Stimulated activated CD4-positive, alpha-beta T cell treated with anti-CD3 and anti-CD28 coated beads, Interleukin-4, amount 100 ng/mL, for 1 hour (primary cell): ENCODE measurements around the gene HOXB5.
A peak's percentile ranks its signal among the peaks of the same experiment; 100 is the strongest.

ENCODE experiments used
- DNase-seq: peaks from one replicate; pipeline ENCODE4 v3.0.0-alpha.2; 2020

Gene HOXB5

DNA sequence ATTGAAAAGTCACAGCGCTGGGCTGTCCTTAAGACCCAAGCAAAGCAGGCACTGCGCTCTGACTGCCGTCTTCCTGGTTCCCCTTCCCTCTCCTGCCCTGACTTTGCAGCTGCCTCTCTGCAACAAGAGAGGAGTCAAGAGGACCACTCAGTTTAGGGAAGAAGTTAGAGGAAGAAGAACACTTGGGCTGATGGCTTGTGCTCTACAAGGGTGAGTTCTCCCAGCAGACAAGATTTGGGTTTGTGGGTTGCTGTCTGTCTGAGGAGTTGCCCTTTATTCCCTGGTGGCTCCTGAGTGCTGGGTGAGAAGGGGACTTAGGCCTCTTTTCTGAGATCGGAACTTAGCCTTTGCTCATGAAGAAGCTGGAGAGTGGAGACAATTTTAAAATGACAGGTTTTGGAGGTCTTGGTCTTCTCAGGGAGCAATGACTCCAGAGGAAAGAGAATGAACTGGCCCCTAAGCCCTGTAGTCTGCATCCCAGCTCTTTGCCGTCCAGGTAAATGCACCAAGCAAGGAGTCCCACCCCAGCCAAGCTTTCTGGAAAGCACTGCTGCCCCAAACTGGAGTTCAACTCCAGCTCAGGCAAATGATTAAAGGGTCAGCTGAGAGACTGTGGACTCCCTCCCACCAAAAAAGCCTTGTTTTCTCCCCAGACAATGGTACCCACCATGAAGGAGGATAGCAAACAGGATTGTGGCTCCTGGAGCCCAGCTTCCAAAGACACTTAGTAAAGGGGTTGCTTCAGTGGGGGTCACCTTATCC lies 35.3 kb upstream of the HOXB5 start:
- no peak for DNase-seq

GRCh38 chr17:48627623-48628521 lies 34.3 kb upstream of the HOXB5 start:
- DNase-seq, result no peak

DNA sequence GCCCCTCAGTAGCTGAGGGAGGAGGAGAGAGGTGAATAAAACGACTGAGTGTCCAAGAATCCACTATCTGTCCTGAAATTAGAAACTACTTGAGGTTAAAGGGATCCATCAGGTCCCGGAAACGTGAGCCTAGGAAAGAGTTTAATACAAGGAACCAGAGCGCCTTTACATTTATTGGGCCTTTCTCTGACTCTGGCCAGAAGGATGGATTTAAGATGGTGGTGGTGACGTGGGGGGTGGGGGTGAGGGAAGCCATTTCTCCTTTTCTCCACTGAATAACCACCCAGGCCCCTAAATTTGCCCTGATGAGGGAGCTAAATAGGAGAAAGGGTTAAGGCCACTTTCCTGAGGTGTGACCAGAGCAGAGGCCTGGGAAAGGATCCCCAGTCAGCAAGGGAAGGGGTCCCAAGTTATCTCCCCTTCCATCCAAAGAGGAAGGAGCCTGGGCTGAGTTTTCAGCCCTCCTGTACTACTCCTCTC lies 33.6 kb upstream of the HOXB5 start:
- no peak for DNase-seq

DNA sequence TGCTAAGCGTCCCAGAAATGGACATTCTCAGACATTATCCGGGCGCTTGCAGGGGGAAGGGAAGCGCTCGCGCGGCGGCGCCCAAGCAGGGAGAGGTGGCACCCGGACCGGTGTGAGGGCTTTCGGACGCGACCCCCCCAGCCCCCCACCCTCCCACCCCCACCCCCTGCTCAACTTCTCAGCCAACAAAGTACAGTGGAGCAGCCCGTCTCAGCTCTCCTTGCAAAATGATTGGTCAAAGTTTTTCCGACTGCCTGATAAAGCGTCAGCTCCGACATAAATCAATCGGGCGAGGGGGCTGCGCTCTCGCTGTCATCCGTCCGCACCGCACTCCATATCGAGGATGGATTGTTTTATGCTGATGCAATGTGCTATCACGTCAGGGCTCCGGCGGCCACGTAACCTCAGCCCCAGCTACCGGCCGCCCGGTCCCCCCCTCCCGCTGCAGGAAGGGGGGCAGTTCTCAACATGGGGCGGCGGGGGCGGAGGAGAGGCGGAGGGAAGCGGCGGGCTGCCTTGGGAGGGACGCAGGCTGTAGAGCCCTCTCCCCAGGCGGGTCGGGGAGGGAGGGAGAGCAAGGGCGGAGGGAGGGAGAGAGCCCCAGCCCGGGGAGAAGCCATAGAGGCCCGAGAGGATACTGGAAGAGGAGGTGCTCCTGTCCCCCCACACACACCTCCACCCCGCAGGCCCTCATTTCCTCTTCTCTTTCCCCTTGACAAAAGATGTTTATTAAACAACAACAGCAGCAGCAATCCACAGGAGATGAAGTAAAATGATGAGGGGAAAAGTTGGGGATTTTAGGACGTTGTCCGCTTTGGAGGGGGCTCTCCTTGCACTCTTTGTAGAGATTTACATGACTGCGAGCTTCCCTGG lies 32.9 kb upstream of the HOXB5 start, which contains the start of gene HOXB9:
Gene HOXB9 (minus strand): TSS at position 114 of the 873 bp plus-strand sequence. CDS start 89 bp downstream, at position 25.
- DNase-seq, result peak; percentile 67

DNA sequence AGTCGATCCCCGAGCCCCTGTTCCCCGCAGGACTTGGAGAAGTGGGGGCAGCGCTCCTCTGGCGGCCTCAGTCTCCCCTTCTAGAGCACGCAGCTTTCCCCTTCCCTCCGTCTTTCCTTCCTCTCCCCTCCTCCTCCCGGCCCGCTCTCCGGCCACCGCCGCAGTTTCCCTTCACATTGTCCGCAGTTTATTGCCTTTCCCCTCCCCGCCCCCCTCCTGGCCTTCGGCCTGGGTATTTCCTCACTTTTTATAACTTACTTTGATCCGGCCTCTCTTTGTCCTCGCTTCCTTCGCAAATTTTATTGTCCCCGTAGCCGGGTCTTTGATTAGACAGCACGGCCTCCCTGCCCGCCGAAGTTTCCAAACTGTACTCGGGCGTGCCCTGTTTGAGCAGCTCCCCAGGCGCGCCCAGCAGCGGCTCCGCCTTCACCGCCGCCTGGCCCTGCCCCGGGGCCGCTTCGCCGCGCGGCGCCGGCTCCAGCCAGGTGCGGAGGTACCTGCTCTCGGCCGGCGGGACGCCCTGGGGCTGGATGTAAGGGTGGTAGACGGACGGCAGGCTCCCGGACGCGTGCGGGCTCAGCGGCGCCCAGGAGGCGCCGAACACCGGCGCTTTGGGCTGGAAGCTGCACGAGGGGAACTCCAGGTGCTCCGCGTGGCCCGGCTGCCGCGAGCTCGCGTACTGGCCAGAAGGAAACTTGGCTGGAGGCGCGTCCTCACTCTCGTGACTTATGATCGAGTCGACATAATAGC lies 32.1 kb upstream of the HOXB5 start:
- peak; percentile 57 for DNase-seq

GRCh38 chr17:48624544-48625494 lies 31.2 kb upstream of the HOXB5 start:
- DNase-seq, result peak; percentile 33

- no peak for DNase-seq
Measured at GRCh38 chr17:48624118-48624517, 30.5 kb upstream of the HOXB5 start.

DNA sequence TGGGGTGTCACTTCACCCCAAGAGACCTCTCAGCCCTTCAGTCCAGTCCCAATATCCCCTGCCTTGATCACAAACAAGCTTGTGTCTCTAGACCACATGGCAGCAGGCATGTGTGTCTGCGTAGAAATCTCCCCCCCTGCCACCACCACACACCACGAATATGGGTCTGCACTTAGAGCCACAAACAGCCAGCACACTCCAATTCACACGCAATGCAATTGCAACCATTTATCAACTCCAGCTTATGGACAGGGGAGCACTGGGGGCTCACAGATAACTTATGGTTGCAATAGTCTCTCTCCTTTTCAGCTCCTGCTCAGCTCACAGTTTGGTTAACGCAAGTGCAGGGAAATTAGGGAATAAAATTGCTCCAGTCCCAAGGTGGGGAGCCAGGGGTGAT lies 30.0 kb upstream of the HOXB5 start:
- DNase-seq, result no peak

DNA sequence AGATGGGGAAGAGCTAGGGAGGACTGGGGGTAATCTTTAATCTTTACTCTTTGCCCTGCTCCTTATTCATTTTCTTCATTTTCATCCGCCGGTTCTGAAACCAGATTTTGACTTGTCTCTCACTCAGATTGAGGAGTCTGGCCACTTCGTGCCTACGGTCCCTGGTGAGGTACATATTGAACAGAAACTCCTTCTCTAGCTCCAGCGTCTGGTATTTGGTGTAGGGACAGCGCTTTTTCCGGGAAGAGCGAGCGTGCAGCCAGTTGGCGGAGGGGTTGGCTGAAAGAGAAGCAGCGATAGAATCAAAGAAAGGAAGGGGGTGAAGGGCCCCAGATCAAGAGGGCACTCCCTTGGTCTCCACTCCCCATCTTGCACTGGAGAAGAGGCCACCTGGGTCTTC lies 29.3 kb upstream of the HOXB5 start:
- no peak for DNase-seq

DNA sequence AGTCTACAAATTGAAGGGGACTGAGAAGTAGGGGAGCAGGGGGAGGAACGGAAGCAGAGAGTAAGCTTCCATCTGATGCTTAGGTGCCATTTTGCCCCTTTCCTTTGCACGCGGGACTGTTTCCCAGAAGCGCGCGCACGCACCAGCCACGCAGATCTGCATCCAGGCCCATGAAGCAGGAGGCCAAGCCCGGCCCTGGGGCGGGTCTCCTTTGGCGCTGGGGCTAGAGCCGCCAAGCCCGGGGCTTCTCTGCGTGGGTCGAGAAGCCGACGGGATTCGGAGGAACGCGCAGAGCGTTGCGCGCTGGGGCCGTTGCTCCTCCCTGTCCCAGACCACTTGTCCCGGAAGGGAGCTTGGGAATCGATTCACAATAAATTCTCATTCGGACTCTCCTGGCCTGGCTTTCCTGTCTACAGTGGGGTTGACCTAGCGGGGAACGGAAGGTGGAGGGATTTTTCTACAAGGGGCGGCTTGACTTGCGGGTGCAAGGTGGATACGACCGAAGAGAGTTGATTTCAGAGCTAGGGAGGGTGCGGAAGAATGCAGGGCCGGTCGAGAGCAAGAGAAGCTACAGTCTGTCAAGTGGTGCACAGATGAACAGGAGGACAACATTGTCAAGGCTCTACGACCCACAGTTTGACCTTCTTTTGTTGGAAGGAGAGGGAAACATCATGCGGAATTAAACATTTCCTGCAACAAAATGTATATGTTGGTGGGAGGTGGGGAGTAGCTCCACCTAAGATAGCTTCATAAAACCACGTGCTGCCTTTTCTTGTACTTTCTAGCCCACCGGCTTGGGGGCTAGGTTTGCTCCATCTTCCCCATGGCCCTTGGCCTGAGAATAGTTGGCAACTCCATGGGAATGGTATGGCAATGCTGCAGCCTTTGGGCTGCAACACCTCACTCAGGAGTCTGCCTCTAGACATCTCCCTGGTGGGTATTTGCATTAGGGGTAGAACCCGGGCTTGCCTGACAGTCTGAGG lies 28.1 kb upstream of the HOXB5 start:
- no peak for DNase-seq

DNA sequence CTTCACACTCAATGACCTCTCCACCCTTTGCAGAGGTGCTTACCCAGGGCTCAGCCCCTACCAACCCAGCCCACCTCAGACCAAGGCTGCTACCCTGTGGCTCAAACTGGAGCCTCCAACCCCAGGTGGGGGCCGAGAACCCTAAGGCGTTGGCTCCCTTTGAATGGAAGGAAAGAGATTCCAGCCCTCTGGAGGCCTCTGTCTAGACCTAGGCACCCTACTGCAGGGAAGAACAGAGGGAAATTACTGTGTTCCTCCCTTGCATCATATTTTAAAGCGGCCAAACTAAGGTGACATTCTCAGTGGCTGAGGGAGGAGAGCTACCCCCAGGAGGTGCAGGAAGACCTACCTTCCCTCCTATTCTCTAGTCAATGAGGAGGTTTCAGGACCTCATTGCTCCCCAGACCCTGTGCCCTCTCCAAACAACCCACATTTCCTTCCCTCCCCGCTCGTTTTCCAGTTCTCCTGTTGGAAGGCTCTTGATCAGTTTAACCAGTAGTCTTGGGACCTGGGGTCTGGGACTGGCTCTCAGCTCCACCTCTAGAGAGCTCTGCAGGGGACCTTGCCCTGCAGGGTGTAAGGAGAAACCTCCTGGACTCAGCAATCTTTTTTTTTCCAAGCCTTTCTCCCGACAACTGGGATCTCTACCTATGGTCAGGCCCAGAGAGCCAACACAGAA lies 27.0 kb upstream of the HOXB5 start:
- DNase-seq, result no peak

DNA sequence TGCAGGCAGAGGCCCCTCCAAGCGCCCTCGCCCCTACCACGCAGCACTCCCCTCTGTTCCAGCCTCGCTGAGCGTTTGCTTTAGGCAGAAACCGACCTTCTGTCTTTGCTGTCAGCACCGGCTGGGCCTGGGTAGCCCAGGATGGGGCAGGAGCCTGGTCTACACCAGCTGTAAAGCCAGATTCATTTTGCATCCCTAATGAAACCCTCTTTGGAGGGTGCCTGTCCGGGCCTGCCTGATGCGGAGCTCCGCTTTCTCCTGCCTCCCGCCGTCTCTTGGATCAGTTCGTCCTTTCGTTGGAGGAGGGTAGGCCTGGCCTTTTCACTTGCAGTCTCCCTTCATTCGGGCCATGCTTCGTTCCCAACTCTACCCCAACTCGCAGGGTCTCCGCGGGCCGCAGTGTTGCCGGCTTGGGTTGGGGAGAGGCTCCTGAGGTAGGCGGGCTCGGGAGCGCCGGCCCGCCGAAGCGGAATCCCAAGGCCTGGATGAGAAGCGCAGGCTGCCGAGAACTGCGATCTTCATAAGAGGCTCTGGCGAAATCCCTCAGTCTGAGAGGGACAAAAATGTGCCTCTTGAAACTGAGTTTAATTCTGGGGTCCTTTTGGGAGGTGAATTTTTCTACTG lies 26.4 kb upstream of the HOXB5 start:
- no peak for DNase-seq

GRCh38 chr17:48618256-48618896 lies 24.8 kb upstream of the HOXB5 start:
- peak; percentile 84 for DNase-seq

- no peak for DNase-seq
Measured at GRCh38 chr17:48617471-48618255, 24.1 kb upstream of the HOXB5 start.

DNA sequence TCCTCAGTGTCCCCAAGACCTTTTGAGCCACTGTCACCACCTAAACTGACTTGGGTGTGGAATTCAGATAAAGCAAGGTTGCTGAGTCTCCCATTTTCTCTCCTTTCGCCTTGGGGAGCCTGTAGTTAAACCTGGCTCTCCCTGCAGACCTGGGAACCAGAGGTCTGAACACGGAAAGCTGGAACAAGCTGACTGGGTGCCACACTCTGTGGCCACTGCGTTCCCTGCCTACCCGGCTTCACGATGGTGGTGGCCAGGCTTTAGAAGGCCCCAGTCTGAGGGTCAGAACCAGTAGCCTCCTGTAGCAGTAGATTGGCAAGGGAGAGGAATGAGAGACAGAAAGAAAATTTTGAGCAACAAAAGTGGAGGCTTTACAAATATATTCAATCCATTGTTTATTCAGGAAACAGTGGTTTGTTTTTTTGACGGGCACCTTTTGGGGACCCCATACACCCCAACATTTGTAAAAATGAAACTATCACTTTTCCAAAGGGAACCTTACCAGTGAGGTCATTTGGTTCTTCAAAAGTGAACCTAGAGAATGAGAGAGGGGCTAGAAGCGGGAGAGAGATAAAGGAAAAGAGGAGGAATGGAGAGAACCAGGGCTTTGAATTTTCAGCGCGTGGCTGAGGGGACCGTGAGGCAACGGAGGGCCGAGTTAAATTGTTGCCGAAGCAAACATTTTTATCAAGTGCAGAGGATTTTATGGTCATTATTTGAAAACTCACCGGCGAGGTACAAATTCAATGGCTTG lies 23.3 kb upstream of the HOXB5 start:
- DNase-seq, result no peak
